ENCODE results near the gene EPHA6.
"Not testable (repeated sequence)": the region's sequence is repeated elsewhere in the genome, so short reads cannot be mapped to it uniquely, and the experiment has no call there.

EPHA6 gene

GRCh38 chr3:97485206-97485605 lies 670.8 kb downstream of the EPHA6 start:
- H3K9me3 Mint-ChIP-seq, result peaks cover 0 to 1% of the 10 kb centered on the region in 2 donors
- no peak overlapping the region for H3K4me3 Mint-ChIP-seq
- no peaks in the 10 kb centered on the region for H3K27me3 Mint-ChIP-seq
- H3K4me1 Mint-ChIP-seq, result no peaks in the 10 kb centered on the region
- DNase-seq (no peak), ATAC-seq (replicated peaks) (no peak)
- H3K36me3 Mint-ChIP-seq, result no peaks in the 10 kb centered on the region
- H3K27ac Mint-ChIP-seq, result no peak overlapping the region

DNA sequence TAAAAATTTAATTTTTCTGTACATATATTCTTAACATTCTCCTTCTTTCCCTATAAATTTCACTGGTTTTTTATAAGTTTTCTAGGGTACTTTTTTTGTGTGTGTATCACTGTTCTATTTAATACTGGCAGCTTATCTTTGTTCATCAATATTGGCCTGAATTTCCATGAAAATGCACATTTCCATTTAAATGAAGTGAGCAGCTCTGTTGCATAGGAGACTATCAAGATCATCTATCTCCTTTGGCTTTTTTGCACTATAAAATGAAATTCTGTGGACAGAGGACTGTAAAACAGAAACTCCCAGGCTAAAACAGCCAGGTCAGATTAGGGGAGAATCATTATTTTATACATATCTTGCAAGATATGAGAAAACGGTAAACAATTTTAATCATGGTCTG lies 673.2 kb downstream of the EPHA6 start:
- H3K9me3 Mint-ChIP-seq, result peaks cover 0 to 1% of the 10 kb centered on the region in 2 donors
- no peaks in the 10 kb centered on the region for H3K27me3 Mint-ChIP-seq
- ATAC-seq (replicated peaks) (no peak), DNase-seq (no peak)
- no peaks in the 10 kb centered on the region for H3K4me1 Mint-ChIP-seq
- no peak overlapping the region for H3K4me3 Mint-ChIP-seq
- no peaks in the 10 kb centered on the region for H3K36me3 Mint-ChIP-seq
- H3K27ac Mint-ChIP-seq, result no peak overlapping the region

DNA sequence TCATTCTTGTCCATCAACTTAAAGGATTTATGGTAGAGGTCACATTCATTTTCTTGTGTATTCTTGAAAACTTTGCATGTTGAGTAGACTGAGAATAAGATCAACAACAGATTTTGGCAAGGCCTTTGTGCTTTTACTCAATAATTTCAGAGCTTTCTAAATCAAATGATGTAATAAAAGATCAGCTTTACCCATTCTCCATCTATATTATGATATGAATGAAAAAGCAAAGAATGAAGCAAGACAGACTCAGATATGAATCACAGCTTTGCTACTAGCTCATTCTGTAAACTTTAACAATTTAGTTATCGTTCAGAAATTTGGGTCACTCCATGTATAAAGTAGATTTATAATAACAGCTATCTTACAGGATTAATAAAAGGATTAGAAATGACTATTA lies 674.3 kb downstream of the EPHA6 start:
- ATAC-seq (replicated peaks) (no peak), DNase-seq (no peak)
- H3K27ac Mint-ChIP-seq, result no peak overlapping the region
- H3K4me1 Mint-ChIP-seq, result no peaks in the 10 kb centered on the region
- H3K9me3 Mint-ChIP-seq, result peaks cover 0 to 1% of the 10 kb centered on the region in 2 donors
- H3K4me3 Mint-ChIP-seq, result no peak overlapping the region
- no peaks in the 10 kb centered on the region for H3K36me3 Mint-ChIP-seq
- no peaks in the 10 kb centered on the region for H3K27me3 Mint-ChIP-seq

GRCh38 chr3:97495896-97496295 lies 681.5 kb downstream of the EPHA6 start:
- no peaks in the 10 kb centered on the region for H3K27me3 Mint-ChIP-seq
- H3K4me3 Mint-ChIP-seq, result no peak overlapping the region
- ATAC-seq (replicated peaks) (no peak), DNase-seq (no peak)
- H3K36me3 Mint-ChIP-seq, result no peaks in the 10 kb centered on the region
- no peak overlapping the region for H3K27ac Mint-ChIP-seq
- H3K4me1 Mint-ChIP-seq, result no peaks in the 10 kb centered on the region
- peaks cover 2 to 5% of the 10 kb centered on the region in 2 donors for H3K9me3 Mint-ChIP-seq

DNA sequence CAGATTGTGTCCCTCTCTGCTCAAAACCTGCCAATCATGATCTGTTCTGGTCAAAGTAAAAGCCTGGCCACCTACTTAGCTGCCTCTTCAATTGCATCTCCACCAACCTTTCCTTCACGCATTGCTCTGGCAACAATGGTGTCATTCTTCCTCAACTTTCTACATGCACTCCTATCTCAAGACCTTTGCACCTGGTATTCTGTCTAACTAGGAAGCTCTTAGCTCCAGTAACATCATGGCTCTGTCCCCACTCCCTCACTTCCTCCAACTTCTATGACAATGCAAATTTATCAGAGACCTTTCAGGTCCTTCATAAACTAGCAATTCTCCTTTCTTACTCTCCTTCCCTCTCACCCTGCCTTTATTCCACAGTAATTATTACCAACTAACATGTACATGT lies 682.7 kb downstream of the EPHA6 start:
- ATAC-seq (replicated peaks), result no peak
- peaks cover 6 to 10% of the 10 kb centered on the region in 2 donors for H3K9me3 Mint-ChIP-seq
- no peak overlapping the region for H3K4me3 Mint-ChIP-seq
- DNase-seq, result no peak
- no peaks in the 10 kb centered on the region for H3K4me1 Mint-ChIP-seq
- H3K27ac Mint-ChIP-seq, result no peak overlapping the region
- no peaks in the 10 kb centered on the region for H3K36me3 Mint-ChIP-seq
- no peaks in the 10 kb centered on the region for H3K27me3 Mint-ChIP-seq

- DNase-seq (no peak), ATAC-seq (replicated peaks) (no peak)
- no peaks in the 10 kb centered on the region for H3K36me3 Mint-ChIP-seq
- no peak overlapping the region for H3K27ac Mint-ChIP-seq
- H3K4me3 Mint-ChIP-seq, result no peak overlapping the region
- H3K27me3 Mint-ChIP-seq, result no peaks in the 10 kb centered on the region
- H3K9me3 Mint-ChIP-seq, result peaks cover 21 to 31% of the 10 kb centered on the region in 2 donors
- H3K4me1 Mint-ChIP-seq, result no peaks in the 10 kb centered on the region
Observed at GRCh38 chr3:97504463-97504862, 690.1 kb downstream of the EPHA6 start.

- Mint-ChIP-seq H3K4me1 (no peaks in the 10 kb centered on the region), H3K27ac (no peak overlapping the region), H3K4me3 (no peak overlapping the region), H3K36me3 (no peaks in the 10 kb centered on the region), H3K9me3 (peaks cover 13 to 22% of the 10 kb centered on the region in 2 donors), H3K27me3 (no peaks in the 10 kb centered on the region)
- DNase-seq (no peak), ATAC-seq (replicated peaks) (no peak)
Observed at GRCh38 chr3:97510795-97511194, 696.4 kb downstream of the EPHA6 start.

- DNase-seq, result no peak
- no peaks in the 10 kb centered on the region for H3K4me1 Mint-ChIP-seq
- H3K4me3 Mint-ChIP-seq, result no peak overlapping the region
- no peaks in the 10 kb centered on the region for H3K27me3 Mint-ChIP-seq
- H3K36me3 Mint-ChIP-seq, result no peaks in the 10 kb centered on the region
- peaks cover 0 to 3% of the 10 kb centered on the region in 2 donors for H3K9me3 Mint-ChIP-seq
- no peak overlapping the region for H3K27ac Mint-ChIP-seq
- ATAC-seq (replicated peaks), result no peak
Observed at GRCh38 chr3:97515076-97515475, 700.7 kb downstream of the EPHA6 start.

DNA sequence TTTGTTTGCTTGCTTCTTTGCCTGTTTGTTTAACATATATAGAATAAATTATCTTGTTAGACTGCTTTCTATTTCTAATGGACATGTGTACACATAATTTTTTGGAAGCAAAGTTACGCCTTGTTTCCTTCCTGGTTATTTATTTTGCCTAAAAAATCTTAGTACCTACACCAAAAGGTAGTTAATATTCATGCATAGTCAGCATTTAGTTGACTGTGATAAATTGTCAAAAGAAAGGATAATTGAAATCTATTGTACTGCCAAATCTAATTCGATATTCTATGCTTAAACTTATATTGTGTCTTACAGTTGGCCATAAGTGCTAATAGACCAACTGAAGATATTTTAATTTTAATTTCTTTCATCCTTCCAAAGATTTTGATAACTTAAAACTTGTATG lies 716.3 kb downstream of the EPHA6 start:
- ATAC-seq (replicated peaks) (no peak), DNase-seq (no peak)
- peaks cover 0 to 2% of the 10 kb centered on the region in 2 donors for H3K9me3 Mint-ChIP-seq
- H3K4me1 Mint-ChIP-seq, result no peaks in the 10 kb centered on the region
- H3K36me3 Mint-ChIP-seq, result no peaks in the 10 kb centered on the region
- H3K27me3 Mint-ChIP-seq, result no peaks in the 10 kb centered on the region
- H3K27ac Mint-ChIP-seq, result no peak overlapping the region
- H3K4me3 Mint-ChIP-seq, result no peak overlapping the region

DNA sequence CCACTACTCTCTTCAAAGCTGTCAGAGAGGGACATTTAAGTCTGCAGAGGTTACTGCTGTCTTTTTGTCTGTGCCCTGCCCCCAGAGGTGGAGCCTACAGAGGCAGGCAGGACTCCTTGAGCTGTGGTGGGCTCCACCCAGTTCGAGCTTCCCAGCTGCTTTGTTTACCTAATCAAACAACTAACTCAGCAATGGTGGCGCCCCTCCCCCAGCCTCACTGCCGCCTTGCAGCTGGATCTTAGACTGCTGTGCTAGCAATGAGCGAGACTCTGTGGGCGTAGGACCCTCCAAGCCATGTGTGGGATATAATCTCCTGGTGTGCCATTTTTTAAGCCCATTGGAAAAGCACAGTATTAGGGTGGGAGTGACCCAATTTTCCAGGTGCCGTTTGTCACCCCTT lies 733.2 kb downstream of the EPHA6 start:
- not testable (repeated sequence) for ATAC-seq (replicated peaks); H3K4me3 Mint-ChIP-seq; H3K27ac Mint-ChIP-seq; H3K9me3 Mint-ChIP-seq; H3K36me3 Mint-ChIP-seq; H3K27me3 Mint-ChIP-seq; DNase-seq; H3K4me1 Mint-ChIP-seq

GRCh38 chr3:97550408-97550807 lies 736.0 kb downstream of the EPHA6 start:
- DNase-seq, result no peak
- ATAC-seq (replicated peaks), result no peak
- no peaks in the 10 kb centered on the region for H3K36me3 Mint-ChIP-seq
- H3K9me3 Mint-ChIP-seq, result peaks cover 3 to 9% of the 10 kb centered on the region in 2 donors
- no peak overlapping the region for H3K27ac Mint-ChIP-seq
- H3K4me1 Mint-ChIP-seq, result no peaks in the 10 kb centered on the region
- H3K4me3 Mint-ChIP-seq, result no peak overlapping the region
- H3K27me3 Mint-ChIP-seq, result no peaks in the 10 kb centered on the region

GRCh38 chr3:97552186-97552585 lies 737.8 kb downstream of the EPHA6 start:
- no peak overlapping the region for H3K27ac Mint-ChIP-seq
- DNase-seq, result no peak
- no peaks in the 10 kb centered on the region for H3K36me3 Mint-ChIP-seq
- H3K4me3 Mint-ChIP-seq, result no peak overlapping the region
- ATAC-seq (replicated peaks), result no peak
- peaks cover 3 to 10% of the 10 kb centered on the region in 2 donors for H3K9me3 Mint-ChIP-seq
- H3K4me1 Mint-ChIP-seq, result no peaks in the 10 kb centered on the region
- no peaks in the 10 kb centered on the region for H3K27me3 Mint-ChIP-seq

DNA sequence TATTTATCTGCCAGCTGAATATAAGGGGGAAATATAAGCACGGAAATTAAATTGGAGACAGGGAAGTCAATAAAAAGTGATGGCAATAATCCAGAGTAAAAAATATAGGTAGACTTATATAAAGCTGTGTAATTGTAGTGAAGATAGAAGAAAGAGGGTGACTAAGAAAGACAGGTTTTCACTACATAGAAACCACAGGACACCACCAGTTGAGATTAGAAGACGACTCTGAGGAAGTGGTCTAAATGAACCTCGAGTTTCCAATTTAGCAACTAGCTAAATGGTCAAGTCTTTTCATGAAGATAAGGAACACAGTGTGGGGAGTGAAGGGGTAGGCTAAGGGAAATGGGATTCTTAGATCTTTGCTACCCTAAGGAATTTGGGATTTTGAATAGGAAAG lies 761.3 kb downstream of the EPHA6 start:
- Mint-ChIP-seq H3K27ac (no peak overlapping the region), H3K4me1 (no peaks in the 10 kb centered on the region), H3K27me3 (no peaks in the 10 kb centered on the region), H3K36me3 (no peaks in the 10 kb centered on the region), H3K9me3 (peaks cover 0 to 1% of the 10 kb centered on the region in 2 donors), H3K4me3 (no peak overlapping the region)
- DNase-seq (no peak), ATAC-seq (replicated peaks) (no peak)

DNA sequence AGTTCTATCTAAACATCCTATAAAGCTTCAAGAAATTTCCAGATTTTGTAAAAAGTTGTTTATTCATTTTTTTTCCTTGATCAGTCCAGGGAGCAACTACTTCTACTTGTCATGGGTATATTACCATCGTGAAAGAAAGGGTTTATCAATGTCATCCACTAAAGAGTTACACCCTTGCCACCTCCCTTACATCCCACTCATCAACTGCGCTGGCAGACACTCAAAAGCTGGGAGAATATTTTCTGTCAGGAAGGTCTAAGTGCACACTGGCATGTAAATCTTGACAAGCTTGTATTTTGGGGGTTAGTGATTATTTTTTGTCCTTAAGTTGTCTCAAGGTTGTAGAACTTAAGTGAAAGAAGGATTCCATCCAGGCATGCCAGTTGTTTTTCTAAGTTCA lies 761.8 kb downstream of the EPHA6 start:
- H3K4me1 Mint-ChIP-seq, result no peaks in the 10 kb centered on the region
- H3K4me3 Mint-ChIP-seq, result no peak overlapping the region
- no peaks in the 10 kb centered on the region for H3K27me3 Mint-ChIP-seq
- DNase-seq (no peak), ATAC-seq (replicated peaks) (no peak)
- peaks cover 0 to 1% of the 10 kb centered on the region in 2 donors for H3K9me3 Mint-ChIP-seq
- H3K36me3 Mint-ChIP-seq, result no peaks in the 10 kb centered on the region
- no peak overlapping the region for H3K27ac Mint-ChIP-seq

- Mint-ChIP-seq H3K4me1 (no peaks in the 10 kb centered on the region), H3K27ac (no peak overlapping the region), H3K27me3 (no peaks in the 10 kb centered on the region), H3K9me3 (peaks cover 0 to 1% of the 10 kb centered on the region in 2 donors), H3K36me3 (no peaks in the 10 kb centered on the region), H3K4me3 (no peak overlapping the region)
- ATAC-seq (replicated peaks), result no peak
- DNase-seq, result no peak
Observed at GRCh38 chr3:97579365-97579764, 765.0 kb downstream of the EPHA6 start.

GRCh38 chr3:97610626-97611025 lies 796.2 kb downstream of the EPHA6 start:
- DNase-seq (no peak), ATAC-seq (replicated peaks) (no peak)
- H3K9me3 Mint-ChIP-seq, result no peaks in the 10 kb centered on the region
- no peak overlapping the region for H3K27ac Mint-ChIP-seq
- no peaks in the 10 kb centered on the region for H3K27me3 Mint-ChIP-seq
- no peaks in the 10 kb centered on the region for H3K4me1 Mint-ChIP-seq
- H3K36me3 Mint-ChIP-seq, result no peaks in the 10 kb centered on the region
- H3K4me3 Mint-ChIP-seq, result no peak overlapping the region
